OCI-LY7 (cell line): ENCODE data around the gene PRKN. TPM values are rescaled to one million over a fixed set of nuclear protein-coding genes. Genes with fewer than 3 reads are reported as not detected.

Source experiments
- BruUV-seq: library from RNA; stranded (reverse); fragments of 400-500 nt; replicated peaks from 2 replicates; lab custom pipeline; 2021; lab: Mats Ljungman, UMichigan
- CTCF ChIA-PET: fragments of 300-600 bp; sonication (Branson Sonifier 250); formaldehyde crosslinking; loops from one replicate; lab custom pipeline; 2022; ENCODE audit warnings: antibody characterized with exemption; ENCODE audit not compliant: unreplicated experiment; lab: Charles Lee
- POLR2A ChIA-PET: fragments of 300-600 bp; sonication (Branson Sonifier 250); formaldehyde crosslinking; loops from one replicate; lab custom pipeline; 2022; ENCODE audit warnings: antibody characterized with exemption; lab: Charles Lee
- DNase-seq: peaks from one replicate; pipeline ENCODE4 v3.0.0-alpha.2; 2015; ENCODE audit warnings: low spot score
- H2AFZ ChIP-seq: fragments of 200-600 bp; sonication (generic), shearing (Covaris generic); 2 replicates; pipeline ENCODE4 v1.6.1; 2014; ENCODE audit warnings: mild to moderate bottlenecking, antibody characterized with exemption, low read length, moderate library complexity
- H3K27ac ChIP-seq: fragments of 200-600 bp; sonication (generic); 2 replicates; pipeline ENCODE4 v1.5.1; 2014; ENCODE audit warnings: mixed run types, low read depth, mild to moderate bottlenecking, moderate library complexity, low read length, inconsistent platforms; ENCODE audit not compliant: poor library complexity, severe bottlenecking
- H3K36me3 ChIP-seq: fragments of 200-600 bp; sonication (generic); 2 replicates; pipeline ENCODE4 v1.6.1; 2014; ENCODE audit warnings: mild to moderate bottlenecking, antibody characterized with exemption, low read length, moderate library complexity, mixed read lengths; ENCODE audit not compliant: insufficient read depth
- H3K4me1 ChIP-seq: fragments of 200-600 bp; sonication (generic); 2 replicates; pipeline ENCODE4 v1.5.1; 2014; ENCODE audit warnings: mild to moderate bottlenecking, low read length; ENCODE audit not compliant: insufficient read depth, poor library complexity, severe bottlenecking
- H3K4me2 ChIP-seq: fragments of 200-600 bp; sonication (generic); 2 replicates; pipeline ENCODE4 v1.6.1; 2014; ENCODE audit warnings: mild to moderate bottlenecking, low read length
- H3K4me3 ChIP-seq: fragments of 200-600 bp; sonication (generic); 2 replicates; pipeline ENCODE4 v1.5.1; 2014; ENCODE audit warnings: mild to moderate bottlenecking, low read depth, low read length; ENCODE audit not compliant: poor library complexity, severe bottlenecking
- H3K79me2 ChIP-seq: fragments of 200-600 bp; sonication (generic); 2 replicates; pipeline ENCODE4 v1.6.1; 2016; ENCODE audit warnings: low read depth, mild to moderate bottlenecking, low read length, moderate library complexity, mixed read lengths; ENCODE audit not compliant: insufficient read depth
- H3K9me2 ChIP-seq: fragments of 200-600 bp; sonication (generic); 2 replicates; pipeline ENCODE4 v1.6.1; 2016; ENCODE audit warnings: mild to moderate bottlenecking, low read length, mixed read lengths; ENCODE audit not compliant: insufficient read depth
- H3K9me3 ChIP-seq: fragments of 200-600 bp; sonication (generic); 2 replicates; pipeline ENCODE4 v1.6.1; 2014; ENCODE audit warnings: mild to moderate bottlenecking, mixed run types, low read length, mixed read lengths
- H4K20me1 ChIP-seq: fragments of 200-600 bp; sonication (generic); 2 replicates; pipeline ENCODE4 v1.6.1; 2014; ENCODE audit warnings: mild to moderate bottlenecking, antibody characterized with exemption, low read length, moderate library complexity, mixed read lengths; ENCODE audit not compliant: insufficient read depth
- CTCF ChIP-seq: fragments of 200-600 bp; sonication (generic); conservative IDR thresholded peaks from 2 replicates; pipeline ENCODE4 v1.5.1; 2014; ENCODE audit warnings: mild to moderate bottlenecking, antibody characterized with exemption, low read length, moderate library complexity, mixed read lengths
- EZH2phosphoT487 ChIP-seq: fragments of 200-600 bp; sonication (generic); IDR thresholded peaks from 2 replicates; pipeline ENCODE4 v1.6.1; 2018; ENCODE audit warnings: low read depth, borderline replicate concordance, mild to moderate bottlenecking, mixed run types, antibody characterized with exemption, low read length, moderate library complexity, mixed read lengths
- intact Hi-C: fragments of 100-400 bp; cut with micrococcal nuclease; formaldehyde crosslinking; loops from one replicate; pipeline ENCODE4 v1.10.0; 2022; ENCODE audit not compliant: unreplicated experiment
- total RNA-seq, 2 experiments: library from RNA; depleted of rRNA in 1 of 2; stranded (reverse); fragments of >200 nt in 1 of 2; shearing (Covaris generic) in 1 of 2; gene quantifications; 2 replicates each; pipeline ENCODE4 v1.2.3, GENCODE V29; 2014 to 2022

The PRKN gene
- total RNA-seq, 2 experiments from 2014 or later = 1.3 to 2.0 TPM

GRCh38 chr6:162441991-162442390 lies 285.6 kb downstream of the PRKN start:
- Histone ChIP-seq H3K4me2 (no peak overlapping the region), H3K36me3 (no peaks in the 10 kb centered on the region), H2AFZ (no peak overlapping the region), H3K9me2 (no peaks in the 10 kb centered on the region), H3K9me3 (no peaks in the 10 kb centered on the region), H4K20me1 (no peaks in the 10 kb centered on the region), H3K4me1 (no peaks in the 10 kb centered on the region), H3K27ac (no peak overlapping the region), H3K4me3 (no peak overlapping the region), H3K79me2 (no peaks in the 10 kb centered on the region)
- ChIA-PET POLR2A (interaction anchor here (0.6 kb wide), 1 partner anchor 1586 kb away, joined by 3 read pairs; no protein-coding TSS in a partner anchor), CTCF (no interaction called here)
- BruUV-seq = no TSS peak
- DNase-seq = no peak
- intact Hi-C loops = no loop called here
- no peak for TF ChIP-seq CTCF
- no peak for TF ChIP-seq EZH2phosphoT487

- no peak overlapping the region for H3K4me2 ChIP-seq
- DNase-seq = no peak
- POLR2A ChIA-PET = no interaction called here
- CTCF ChIA-PET = no interaction called here
- TF ChIP-seq EZH2phosphoT487 (no peak), CTCF (no peak)
- H2AFZ ChIP-seq = no peak overlapping the region
- H3K9me2 ChIP-seq = no peaks in the 10 kb centered on the region
- H4K20me1 ChIP-seq = no peaks in the 10 kb centered on the region
- no peaks in the 10 kb centered on the region for H3K36me3 ChIP-seq
- no TSS peak for BruUV-seq
- no peaks in the 10 kb centered on the region for H3K4me1 ChIP-seq
- intact Hi-C loops = no loop called here
- H3K4me3 ChIP-seq = no peak overlapping the region
- H3K27ac ChIP-seq = no peak overlapping the region
- H3K79me2 ChIP-seq = no peaks in the 10 kb centered on the region
- no peaks in the 10 kb centered on the region for H3K9me3 ChIP-seq
These were observed 288.6 kb downstream of the PRKN start for GRCh38 chr6:162438980-162439379.

GRCh38 chr6:162435071-162435470 lies 292.5 kb downstream of the PRKN start:
- BruUV-seq = no TSS peak
- Histone ChIP-seq H3K4me3 (no peak overlapping the region), H3K4me2 (no peak overlapping the region), H3K9me2 (no peaks in the 10 kb centered on the region), H3K36me3 (no peaks in the 10 kb centered on the region), H2AFZ (no peak overlapping the region), H4K20me1 (no peaks in the 10 kb centered on the region), H3K4me1 (no peaks in the 10 kb centered on the region), H3K9me3 (no peaks in the 10 kb centered on the region), H3K27ac (no peak overlapping the region), H3K79me2 (no peaks in the 10 kb centered on the region)
- CTCF ChIA-PET = no interaction called here
- intact Hi-C loops = no loop called here
- DNase-seq = no peak
- TF ChIP-seq EZH2phosphoT487 = no peak
- no peak for TF ChIP-seq CTCF
- POLR2A ChIA-PET = interaction anchor here (0.6 to 0.7 kb wide), 2 partner anchors 193 to 1681 kb away, joined by 3 read pairs; no protein-coding TSS in a partner anchor
